Mesenteric fat pad (tissue), 1 donor: ENCODE data around the gene HOMER1. TPM values are rescaled to one million over a fixed set of nuclear protein-coding genes. Genes with fewer than 3 reads are reported as not detected.

Experiments used
- DNase-seq: peaks from one replicate; pipeline ENCODE4 v3.0.0-alpha.2; 2020; ENCODE audit warnings: low spot score
- long read RNA-seq: library from polyadenylated mRNA; unstranded; transcript quantifications from one replicate; pipeline ENCODE4 v2.0.0, GENCODE V29; 2020
- total RNA-seq: library from RNA; stranded (reverse); fragmentation: NEBNext Ultra II Directional; extraction: Animal tissue kit (Norgen Biotek cat#: 25700); gene quantifications from one replicate; pipeline ENCODE4 v1.2.1, GENCODE V29; 2021
- donor health status: DM: yes; HTN: yes; CAD: no.

The HOMER1 gene, protein sequence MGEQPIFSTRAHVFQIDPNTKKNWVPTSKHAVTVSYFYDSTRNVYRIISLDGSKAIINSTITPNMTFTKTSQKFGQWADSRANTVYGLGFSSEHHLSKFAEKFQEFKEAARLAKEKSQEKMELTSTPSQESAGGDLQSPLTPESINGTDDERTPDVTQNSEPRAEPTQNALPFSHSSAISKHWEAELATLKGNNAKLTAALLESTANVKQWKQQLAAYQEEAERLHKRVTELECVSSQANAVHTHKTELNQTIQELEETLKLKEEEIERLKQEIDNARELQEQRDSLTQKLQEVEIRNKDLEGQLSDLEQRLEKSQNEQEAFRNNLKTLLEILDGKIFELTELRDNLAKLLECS
- total RNA-seq = 3.2 TPM
- long read RNA-seq, partial matches to known transcripts = 0 of 1 reads
- long read RNA-seq, other reads (novel, unspliced or antisense) = 1 of 1 reads

DNA sequence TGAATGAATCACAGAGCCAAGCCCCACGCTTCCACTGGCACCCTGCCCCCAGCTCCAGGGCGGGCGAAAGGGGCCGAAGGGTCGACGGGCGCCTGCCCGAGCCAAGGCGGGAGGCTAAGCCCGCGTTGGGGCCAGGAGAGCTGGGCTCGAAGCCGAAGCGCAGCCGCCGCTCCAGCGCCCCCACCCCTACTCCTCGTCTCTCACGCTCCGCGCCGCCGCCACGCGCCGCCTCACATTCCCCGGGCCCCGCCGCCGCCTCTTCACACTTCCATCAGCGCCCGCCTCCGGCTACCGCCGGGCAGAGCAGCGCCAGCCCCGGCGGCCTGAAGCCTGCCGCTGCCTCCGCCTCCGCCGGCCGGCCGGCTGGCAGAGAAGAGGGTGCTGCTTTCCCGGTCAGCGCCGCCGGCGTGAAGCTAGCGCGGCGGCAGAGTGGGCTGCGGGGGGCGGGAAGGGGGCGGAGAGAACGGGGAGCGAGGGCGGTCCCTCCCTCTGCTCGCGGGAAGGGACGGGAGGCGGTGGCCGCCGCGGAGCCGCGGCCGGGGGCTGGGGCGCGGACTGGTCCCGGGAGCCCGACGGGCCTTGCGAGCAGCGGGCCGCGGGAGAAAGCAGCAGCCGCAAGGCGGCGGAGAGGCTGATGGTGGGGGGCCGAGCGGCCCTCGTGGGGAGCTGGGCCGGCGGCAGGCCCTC lies at the start of gene HOMER1:
HOMER1 (minus strand) TSS at position 431 of the 687 bp plus-strand sequence. CDS start 1,360 bp downstream, outside the sequence.
- no peak for DNase-seq

DNA sequence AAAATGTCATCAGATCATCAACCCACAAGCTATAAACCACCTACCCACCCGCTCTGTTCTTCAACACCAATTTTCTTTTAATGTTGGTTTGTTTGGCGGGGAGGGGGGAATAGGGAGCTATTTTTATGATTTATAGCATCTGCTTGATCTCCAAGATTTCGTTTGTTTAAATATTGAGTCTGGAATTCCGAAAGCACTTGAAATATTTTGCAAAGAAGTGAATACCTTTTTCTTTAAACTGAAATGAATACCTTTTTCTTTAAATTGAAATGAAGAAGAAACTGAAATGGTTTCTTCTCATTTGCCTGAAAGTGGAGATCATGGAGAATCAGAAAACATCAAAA lies 49.3 kb upstream of the HOMER1 start:
- no peak for DNase-seq

DNA sequence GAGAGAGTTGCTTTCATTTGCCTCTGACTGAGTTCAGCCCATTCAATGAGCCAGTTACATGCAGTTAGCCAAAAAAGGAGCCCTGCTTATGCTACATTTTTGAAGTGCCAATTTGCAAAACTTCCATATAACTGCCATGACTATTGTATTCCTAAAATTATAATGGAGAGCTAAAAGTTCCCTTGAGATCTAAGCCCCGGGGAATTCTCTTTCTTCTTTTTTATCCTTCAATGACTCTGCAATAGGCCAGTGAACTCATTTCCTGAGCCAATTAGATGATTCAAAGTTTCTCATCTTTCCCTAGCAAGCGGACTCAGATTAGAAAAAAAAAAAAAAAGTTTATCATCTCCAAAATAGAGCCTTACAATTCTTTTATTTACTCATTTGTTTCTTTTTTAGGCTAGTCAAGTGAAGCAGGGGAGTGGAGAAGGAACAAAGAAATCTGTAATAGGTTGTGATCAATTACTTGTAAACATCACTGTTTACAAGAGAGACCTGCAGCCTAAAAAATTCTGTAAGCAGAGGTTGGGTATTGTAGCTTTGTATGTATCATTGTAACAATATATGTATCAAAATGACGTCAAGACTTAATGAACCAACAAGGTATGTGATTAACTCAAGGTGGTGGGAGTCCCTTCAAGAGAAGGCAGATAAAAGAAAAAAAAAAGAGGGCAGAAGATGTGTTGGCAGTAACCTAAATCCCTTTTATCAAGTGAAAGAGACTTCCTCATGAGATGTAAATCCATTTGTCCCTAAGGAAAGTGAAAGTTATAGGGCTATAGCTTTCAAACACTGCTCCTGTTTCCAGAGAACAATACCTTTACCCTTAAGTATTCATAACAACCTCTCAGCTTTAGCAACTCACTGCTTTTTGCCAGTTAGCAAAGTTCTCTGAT lies 48.7 kb upstream of the HOMER1 start:
- no peak for DNase-seq

DNA sequence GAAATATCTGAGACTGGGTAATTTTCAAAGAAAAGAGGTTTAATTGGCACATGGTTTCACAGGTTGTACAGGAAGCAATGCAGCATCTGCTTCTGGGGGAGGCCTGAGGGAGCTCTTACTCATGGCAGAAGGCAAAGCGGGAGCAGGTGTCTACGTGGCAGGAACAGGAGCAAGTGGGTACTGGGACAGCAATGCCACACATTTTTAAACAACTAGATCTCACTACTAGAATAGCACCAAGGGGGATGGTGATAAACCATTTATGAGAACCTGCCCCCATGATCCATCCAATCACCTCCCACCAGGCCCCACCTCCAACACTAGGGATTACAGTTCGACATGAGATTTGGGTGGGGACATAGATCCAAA lies 47.6 kb upstream of the HOMER1 start:
- DNase-seq = no peak

DNA sequence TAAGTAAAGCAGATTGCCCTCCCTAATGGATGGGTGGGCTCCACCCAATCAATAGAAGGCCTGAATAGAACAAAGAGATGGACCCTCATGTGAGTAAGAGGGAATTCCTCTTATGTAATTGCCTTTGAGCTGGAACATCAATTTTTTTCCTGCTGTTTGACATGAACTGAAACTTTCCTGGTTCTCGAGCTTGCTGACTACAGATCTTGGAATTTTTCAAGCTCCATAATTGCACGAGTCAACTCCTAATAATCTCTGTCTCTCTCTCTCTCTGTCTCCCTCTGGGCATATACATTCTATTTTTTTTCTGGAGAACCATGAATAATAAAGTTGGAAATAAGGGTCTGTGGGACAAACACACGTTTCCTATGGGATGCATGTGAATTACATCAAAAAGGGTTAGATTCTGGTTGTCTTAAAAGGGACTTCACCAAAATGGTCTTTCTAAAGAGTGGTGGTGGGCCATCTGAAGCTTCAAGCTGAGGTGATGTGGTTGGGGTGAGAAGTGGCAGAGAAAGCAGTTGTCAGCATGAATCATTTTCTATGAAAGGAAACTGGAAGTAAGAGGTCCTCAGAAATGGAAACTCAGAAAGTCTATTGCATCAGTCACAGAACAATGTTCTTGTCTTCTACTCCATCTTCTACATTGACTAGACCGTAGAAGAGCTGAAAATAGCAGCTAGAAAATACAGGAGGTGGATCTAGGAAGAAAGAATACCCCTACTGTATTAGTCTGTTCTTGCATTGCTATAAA lies 47.0 kb upstream of the HOMER1 start:
- DNase-seq = no peak

DNA sequence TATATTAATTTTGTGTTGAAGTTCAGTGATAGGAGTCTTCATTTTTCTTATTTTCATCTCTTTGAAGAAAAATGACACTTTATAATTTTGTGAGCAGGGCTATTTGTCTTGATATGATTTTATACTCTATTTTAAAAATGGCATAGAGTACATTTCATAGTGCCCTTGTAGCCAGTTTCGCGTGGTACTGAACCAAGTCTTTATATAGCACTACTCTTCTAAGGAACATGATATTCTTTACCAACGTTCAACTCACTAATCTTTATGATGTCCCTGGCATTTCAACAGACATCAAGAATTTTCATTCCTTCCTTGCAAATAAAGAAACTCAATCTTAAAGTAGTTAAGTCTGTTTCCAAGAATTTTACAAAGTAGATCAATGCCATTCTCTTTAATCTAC lies 41.5 kb upstream of the HOMER1 start:
- DNase-seq = no peak

DNA sequence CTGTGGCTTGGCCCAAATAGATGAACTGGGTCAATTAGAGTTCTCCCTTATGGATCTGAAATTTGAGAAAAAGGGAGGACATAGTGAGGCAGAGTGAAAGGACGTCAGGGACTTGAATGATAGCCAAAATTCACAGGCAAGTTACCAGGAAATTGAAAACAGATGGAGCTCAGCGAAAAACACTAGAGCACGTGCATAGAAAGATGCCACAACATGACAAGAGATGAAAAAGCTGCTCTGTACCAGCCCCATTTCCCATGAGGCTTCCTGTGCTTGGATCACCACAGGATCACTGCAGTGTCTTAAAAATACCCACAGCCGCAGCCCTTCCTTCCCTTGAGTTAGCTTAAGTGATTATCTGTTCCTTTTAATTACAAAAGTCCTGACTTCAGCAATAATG lies 39.0 kb upstream of the HOMER1 start:
- no peak for DNase-seq

DNA sequence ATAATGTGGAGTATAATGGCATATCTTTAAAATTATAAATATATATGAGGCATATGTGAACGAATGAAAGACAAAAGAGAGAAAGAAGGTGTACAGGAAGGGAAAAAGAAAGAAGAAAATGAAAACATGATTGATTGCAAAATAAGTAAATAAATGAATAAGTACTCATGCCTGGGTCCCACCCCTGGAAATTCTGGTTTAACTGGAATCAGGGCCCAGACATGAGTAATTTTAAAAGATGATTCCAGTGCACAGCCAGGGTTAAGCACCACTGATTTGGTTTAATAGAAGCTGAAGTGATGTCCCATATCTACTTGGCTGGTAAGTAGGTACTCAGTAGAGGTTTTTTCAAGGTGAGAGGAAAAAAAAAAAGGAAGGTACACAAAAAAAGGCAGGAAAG lies 34.0 kb upstream of the HOMER1 start:
- no peak for DNase-seq

DNA sequence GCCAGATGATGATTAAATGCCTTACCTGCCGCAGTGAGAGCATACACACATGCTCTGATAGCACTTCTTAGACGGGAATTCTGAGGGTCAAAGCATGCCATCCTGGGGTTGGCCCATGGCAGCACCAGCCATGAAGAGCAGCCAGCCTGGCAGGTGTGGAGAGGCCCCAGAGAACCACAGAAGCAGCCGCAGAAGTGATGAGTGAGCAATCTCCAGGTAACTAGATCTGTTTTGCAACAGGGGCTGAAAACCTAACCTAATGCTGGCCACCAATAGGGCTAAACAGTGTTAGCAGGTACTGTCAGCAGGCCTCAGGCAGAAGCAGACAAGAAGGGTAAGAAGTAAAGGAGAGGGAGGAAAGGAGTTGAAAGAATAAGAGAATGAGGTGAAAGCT lies 33.5 kb upstream of the HOMER1 start:
- DNase-seq = no peak

DNA sequence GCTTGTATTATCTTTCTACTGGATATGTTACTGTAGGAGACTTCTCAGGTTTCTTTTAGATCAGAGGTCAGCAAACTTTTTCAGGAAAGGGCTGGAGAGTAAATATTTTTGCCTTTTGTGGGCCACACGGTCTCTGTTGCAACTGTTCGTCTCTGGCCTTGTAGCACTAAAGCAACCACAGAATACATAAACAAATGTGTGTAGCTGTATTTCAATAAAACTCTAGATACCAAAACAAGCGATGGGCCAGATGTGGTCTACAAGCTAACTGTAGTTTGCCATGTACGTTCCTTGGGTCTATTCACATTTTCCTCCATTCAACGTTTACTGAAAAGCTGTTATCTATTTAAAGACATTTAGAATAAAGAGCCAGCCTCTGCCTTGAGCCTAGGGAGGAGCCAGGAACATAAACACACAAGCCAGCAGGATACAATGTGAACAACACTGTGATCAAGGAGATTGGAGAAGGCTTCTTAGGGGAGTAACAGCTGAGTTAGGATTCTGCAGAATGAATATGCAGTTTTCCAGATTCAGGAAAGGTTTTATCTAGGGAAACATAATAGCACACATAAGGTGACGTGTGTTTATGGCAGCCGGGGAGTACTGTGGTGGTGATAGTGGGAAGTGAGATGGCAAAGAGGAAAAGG lies 33.0 kb upstream of the HOMER1 start:
- no peak for DNase-seq

DNA sequence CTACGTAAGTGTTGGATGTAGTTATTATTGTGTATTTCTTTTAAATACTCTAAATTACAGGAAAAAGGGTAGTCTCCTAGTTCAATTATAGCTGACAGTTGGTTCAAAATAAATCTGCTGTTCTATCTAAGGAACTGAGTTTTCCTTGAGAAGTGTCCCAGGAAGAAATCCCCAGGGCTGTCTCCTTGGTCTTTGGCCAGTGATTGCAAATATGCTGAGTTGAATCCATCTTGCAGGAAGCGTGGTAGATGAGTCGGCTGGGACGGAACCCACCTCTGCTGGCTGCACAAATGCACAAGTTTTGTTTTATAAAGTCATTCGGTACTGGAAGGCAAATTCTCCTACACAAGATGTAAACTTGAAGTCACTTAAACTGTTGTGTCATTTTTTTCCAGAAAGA lies 30.2 kb upstream of the HOMER1 start:
- no peak for DNase-seq

DNA sequence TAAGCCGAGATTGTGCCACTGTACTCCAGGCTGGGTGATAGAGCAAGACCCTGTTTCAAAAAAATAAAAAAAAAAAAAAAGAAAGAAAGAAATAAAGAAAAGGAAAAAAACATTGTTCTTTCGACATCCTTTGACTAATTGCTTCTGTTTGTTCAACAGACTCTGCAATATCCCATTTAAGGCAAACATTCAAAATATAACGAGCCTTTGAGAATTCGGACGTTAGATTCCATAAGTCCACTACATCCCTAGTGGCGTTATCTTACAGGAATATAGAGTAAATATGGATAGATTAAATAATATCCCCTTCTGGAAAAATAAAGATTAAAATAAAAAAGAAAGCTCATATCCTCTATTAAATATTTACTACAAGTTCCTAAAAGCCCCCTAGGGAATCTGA lies 27.0 kb upstream of the HOMER1 start:
- no peak for DNase-seq

DNA sequence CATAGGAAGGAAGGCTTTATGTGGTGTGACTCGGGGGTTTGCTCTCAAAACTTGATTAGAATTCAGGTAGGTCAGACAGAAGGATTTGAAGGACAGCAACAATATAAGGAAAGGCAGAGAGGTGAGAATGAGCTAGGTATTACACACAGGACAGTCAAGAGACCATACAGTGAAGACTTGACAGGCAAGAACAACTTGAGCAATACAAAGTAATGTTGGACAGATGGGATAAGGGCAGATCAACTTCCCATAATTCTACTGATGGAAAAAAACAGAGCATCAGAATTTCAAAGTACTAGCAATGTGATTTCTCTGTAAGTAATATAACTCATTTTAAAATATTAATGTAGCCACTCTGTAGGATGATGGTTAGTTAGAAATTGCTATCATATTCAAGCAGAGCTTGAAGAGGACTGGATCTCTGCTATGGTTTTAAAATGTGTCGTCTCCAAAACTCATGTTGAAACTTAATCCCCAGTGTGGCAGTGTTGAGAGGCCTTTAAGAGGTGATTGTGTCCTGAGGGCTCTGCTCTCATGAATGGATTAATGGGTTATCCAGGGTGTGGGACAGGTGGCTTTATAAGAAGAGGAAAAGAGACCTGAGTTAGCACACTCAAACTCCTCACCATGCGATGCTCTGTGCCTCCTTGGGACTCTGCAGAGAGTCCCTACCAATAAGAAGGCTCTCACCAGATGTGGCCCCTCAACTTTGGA lies 22.4 kb upstream of the HOMER1 start:
- no peak for DNase-seq

DNA sequence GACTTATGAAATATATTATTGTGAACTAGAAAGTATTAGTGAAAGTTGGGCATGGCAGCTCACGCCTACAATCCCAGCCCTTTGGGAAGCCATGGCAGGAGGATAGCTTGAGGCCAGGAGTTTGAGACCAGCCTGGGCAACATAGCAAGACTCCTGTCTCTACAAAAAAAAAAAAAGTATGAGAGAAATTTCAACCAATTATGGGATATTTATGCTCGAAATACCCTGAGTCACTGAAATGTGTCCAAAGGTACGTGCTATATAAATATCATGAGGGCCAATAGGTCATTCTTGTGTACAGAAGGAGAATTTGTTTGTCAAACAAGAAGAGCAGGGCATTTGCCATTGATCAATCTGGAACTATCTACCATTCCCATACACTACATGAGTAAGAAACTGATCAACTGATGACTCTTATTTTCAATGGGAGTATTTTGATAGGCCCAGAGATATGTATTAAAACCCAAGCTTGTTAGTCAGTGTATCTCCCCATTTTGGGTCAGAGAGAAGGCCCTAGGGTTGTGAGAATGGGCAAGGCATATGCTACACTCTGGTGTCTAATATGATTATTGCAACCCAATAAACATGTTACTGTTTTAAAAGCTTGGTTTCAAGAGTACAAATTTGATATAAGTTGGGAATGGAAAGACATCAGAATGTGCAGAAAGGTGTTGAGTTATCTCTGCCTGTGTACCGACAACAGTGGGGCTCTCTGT lies 21.7 kb upstream of the HOMER1 start:
- DNase-seq = no peak

DNA sequence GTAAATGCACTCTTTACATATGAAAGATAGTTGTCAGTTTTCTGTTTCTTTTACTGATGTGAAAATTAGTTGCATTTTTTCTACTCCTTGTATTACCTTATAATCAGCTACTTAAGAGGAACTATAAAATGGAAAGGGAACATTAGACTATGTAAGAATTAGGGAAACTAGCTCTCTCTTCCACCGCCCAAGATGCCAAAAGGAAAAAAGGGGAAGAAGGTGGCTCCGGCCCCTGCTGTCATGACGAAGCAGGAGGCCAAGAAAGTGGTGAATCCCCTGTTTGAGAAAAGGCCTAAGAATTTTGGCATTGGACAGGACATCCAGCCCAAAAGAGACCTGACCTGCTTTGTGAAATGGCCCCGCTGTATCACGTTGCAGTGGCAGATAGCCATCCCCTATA lies 15.2 kb upstream of the HOMER1 start:
- no peak for DNase-seq

DNA sequence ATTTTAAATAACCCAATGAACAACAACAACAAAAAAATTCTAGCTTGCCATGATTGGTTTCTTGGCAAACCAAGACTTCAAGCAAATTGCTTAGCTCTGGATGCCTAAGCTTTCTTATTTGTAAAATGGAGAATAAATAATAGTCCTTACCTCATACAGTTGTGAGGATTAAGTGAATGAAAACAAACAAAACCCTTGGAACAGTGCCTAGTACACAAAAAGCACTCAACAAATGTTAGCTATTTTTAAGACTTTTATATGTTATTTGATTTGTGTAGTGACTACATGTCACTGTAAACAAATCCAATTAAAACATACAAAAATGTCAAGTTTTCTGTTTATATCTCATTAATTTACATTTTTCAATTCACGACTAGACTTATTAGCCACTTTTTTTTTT lies 13.5 kb upstream of the HOMER1 start:
- DNase-seq = no peak

DNA sequence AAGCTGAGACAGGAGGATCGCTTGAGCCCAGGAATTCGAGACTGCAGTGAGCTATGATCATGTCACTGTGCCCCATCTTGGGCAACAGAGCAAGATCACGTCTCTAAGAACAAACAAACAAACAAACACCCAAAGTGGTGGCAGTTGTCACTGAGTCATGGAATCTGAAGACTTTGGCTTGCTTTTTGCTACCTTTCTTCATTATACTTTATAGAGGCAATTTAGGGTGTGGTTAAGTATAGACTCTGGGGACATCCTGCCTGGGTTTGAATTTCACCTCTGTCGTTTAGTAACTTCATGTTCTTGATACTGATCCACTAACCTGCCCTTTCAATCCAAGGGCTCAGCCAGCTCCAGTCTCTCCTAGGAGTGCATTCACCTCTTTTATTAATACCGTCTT lies 13.0 kb upstream of the HOMER1 start:
- DNase-seq = no peak

DNA sequence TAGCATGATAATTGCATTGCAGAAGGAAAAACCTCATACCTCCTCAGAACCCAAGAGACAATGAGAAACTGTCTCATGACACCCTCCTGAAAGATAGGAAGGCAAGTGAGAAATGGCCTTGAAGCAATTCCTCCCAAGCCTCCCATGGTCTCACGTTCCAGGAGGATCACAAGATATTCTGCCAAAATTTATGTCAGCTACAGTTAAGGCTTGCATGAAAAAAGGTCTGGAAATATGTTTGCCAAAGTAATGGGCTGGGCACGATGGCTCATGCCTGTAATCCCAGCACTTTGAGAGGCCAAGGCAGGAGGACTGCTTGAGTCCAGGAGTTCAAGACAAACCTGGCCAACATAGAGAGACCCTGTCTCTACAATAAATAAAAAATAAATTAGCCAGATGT lies 12.6 kb upstream of the HOMER1 start:
- DNase-seq = no peak

DNA sequence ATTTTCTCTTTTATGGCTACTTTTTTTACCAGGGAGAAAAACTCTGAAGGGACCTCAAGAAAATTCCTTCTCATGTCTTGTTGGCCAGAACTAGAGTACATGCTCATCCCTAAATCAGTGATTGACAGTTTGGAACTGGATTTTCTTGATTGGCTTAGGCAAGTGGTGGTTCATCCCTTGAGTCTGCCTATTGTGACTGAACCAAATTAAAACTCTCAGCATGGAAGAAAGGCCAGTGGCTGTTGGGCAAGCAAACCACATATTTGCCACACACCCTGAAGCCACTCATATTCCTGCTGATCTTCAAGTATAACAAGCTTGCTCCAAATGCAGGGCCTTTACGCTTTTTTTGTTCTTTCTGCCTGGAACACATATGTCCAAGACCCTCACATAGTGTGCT lies 7.2 kb upstream of the HOMER1 start:
- no peak for DNase-seq
